Tibial artery (tissue), 4 donors: Measurements from ENCODE around the gene EPS8L3.

ENCODE experiments used
- DNase-seq, 2 donors: peaks; one replicate each; pipeline ENCODE4 v3.0.0-alpha.2; 2019
- H3K27ac ChIP-seq, 2 donors: fragments of 200-600 bp; sonication (generic) in 1 of 2; 1 replicate in 1 of 2; 2 replicates in 1 of 2; pipeline ENCODE4 v1.5.1; 2018 to 2019; ENCODE audit warnings: mild to moderate bottlenecking in 1 of 2
- H3K27me3 ChIP-seq, 2 donors: fragments of 200-600 bp; sonication (generic) in 1 of 2; one replicate each; pipeline versions ENCODE4 v1.5.1 to v1.6.0; 2016 to 2019
- H3K36me3 ChIP-seq, 3 donors: fragments of 200-600 bp; sonication (generic) in 2 of 3; one replicate each; pipeline ENCODE4 v1.5.1; 2016 to 2019; ENCODE audit warnings: mild to moderate bottlenecking in 2 of 3
- H3K4me1 ChIP-seq, 4 donors: fragments of 200-600 bp; sonication (generic) in 2 of 4; 1 replicate in 3 of 4; 2 replicates in 1 of 4; pipeline ENCODE4 v1.5.1; 2016 to 2019
- H3K4me3 ChIP-seq, 2 donors: fragments of 200-600 bp; sonication (generic) in 1 of 2; 1 replicate in 1 of 2; 2 replicates in 1 of 2; pipeline ENCODE4 v1.5.1; 2018 to 2019; ENCODE audit warnings: mild to moderate bottlenecking in 2 of 2
- H3K9me3 ChIP-seq, 3 donors: fragments of 200-600 bp; sonication (generic) in 1 of 3; one replicate each; pipeline ENCODE4 v1.5.1; 2016 to 2019
- CTCF ChIP-seq, 2 experiments: fragments of 200-600 bp in 1 of 2; fragments of 450-650 bp in 1 of 2; IDR thresholded peaks; one replicate each; pipeline ENCODE4 v1.5.1; 2017 to 2019; ENCODE audit warnings: antibody characterized with exemption in 2 of 2, mild to moderate bottlenecking in 1 of 2, moderate library complexity in 1 of 2
- intact Hi-C: fragments of 100-400 bp; cut with DNase I; formaldehyde crosslinking; loops from one replicate; pipeline ENCODE4 v1.15.0; 2023; ENCODE audit warnings: low total_unique reads

EPS8L3 gene

GRCh38 chr1:109785446-109786111 lies 21.9 kb upstream of the EPS8L3 start:
- H3K9me3 ChIP-seq, result no peaks in the 10 kb centered on the region
- no peaks in the 10 kb centered on the region for H3K27me3 ChIP-seq
- peaks cover 0 to 56% (median 38%) of the 10 kb centered on the region in 4 donors for H3K4me1 ChIP-seq
- intact Hi-C loops, result no loop called here
- H3K36me3 ChIP-seq, result no peaks in the 10 kb centered on the region
- no peak for TF ChIP-seq CTCF (IDR thresholded peaks at IDR 0.05)
- peak; percentile 12 to 54 for DNase-seq
- no peak overlapping the region for H3K4me3 ChIP-seq
- no peak overlapping the region for H3K27ac ChIP-seq

GRCh38 chr1:109784551-109785252 lies 21.0 kb upstream of the EPS8L3 start:
- TF ChIP-seq CTCF (IDR thresholded peaks at IDR 0.05), result no peak
- H3K36me3 ChIP-seq, result no peaks in the 10 kb centered on the region
- no peaks in the 10 kb centered on the region for H3K9me3 ChIP-seq
- no peak overlapping the region for H3K4me3 ChIP-seq
- H3K4me1 ChIP-seq, result peaks cover 0 to 53% (median 38%) of the 10 kb centered on the region in 4 donors
- DNase-seq, result peak; percentile 12 to 51
- H3K27me3 ChIP-seq, result no peaks in the 10 kb centered on the region
- H3K27ac ChIP-seq, result peak overlapping the region in 1 of 2 donors; percentile 5
- intact Hi-C loops, result no loop called here

- no peak for TF ChIP-seq CTCF (IDR thresholded peaks at IDR 0.05)
- Histone ChIP-seq H3K27me3 (no peaks in the 10 kb centered on the region), H3K4me3 (no peak overlapping the region), H3K27ac (peak overlapping the region; percentile 73), H3K4me1 (peaks cover 0 to 53% (median 38%) of the 10 kb centered on the region in 4 donors), H3K9me3 (no peaks in the 10 kb centered on the region), H3K36me3 (no peaks in the 10 kb centered on the region)
- intact Hi-C loops, result no loop called here
- peak in 1 of 2 donors; percentile 73 for DNase-seq
Observed at GRCh38 chr1:109783436-109783835, 19.7 kb upstream of the EPS8L3 start.

GRCh38 chr1:109782927-109783326 lies 19.2 kb upstream of the EPS8L3 start:
- Histone ChIP-seq H3K4me1 (peaks cover 0 to 53% (median 38%) of the 10 kb centered on the region in 4 donors), H3K9me3 (no peaks in the 10 kb centered on the region), H3K27ac (peak overlapping the region; percentile 73), H3K4me3 (no peak overlapping the region), H3K36me3 (no peaks in the 10 kb centered on the region), H3K27me3 (no peaks in the 10 kb centered on the region)
- no peak for TF ChIP-seq CTCF (IDR thresholded peaks at IDR 0.05)
- intact Hi-C loops, result no loop called here
- DNase-seq, result peak in 1 of 2 donors; percentile 54

- DNase-seq, result peak in 1 of 2 donors; percentile 66
- H3K9me3 ChIP-seq, result no peaks in the 10 kb centered on the region
- intact Hi-C loops, result no loop called here
- peaks cover 0 to 50% (median 38%) of the 10 kb centered on the region in 4 donors for H3K4me1 ChIP-seq
- no peaks in the 10 kb centered on the region for H3K36me3 ChIP-seq
- TF ChIP-seq CTCF (IDR thresholded peaks at IDR 0.05), result no peak
- no peak overlapping the region for H3K4me3 ChIP-seq
- H3K27ac ChIP-seq, result peak overlapping the region; percentile 73
- H3K27me3 ChIP-seq, result no peaks in the 10 kb centered on the region
Observed at GRCh38 chr1:109782514-109782913, 18.8 kb upstream of the EPS8L3 start.
